Thymus (tissue), 11 donors: ENCODE data around the gene RNLS. TPM values are rescaled to one million over a fixed set of nuclear protein-coding genes. Genes with fewer than 3 reads are reported as not detected.
A peak's percentile ranks its signal among the peaks of the same experiment; 100 is the strongest.

ENCODE experiments used
- DNase-seq, 9 donors: peaks; one replicate each; pipeline ENCODE4 v3.0.0-alpha.2; 2013; ENCODE audit warnings: low spot score in 9 of 9, low read depth in 6 of 9, missing footprints in 1 of 9
- H3K27ac ChIP-seq, 2 donors: one replicate each; pipeline ENCODE4 v1.5.1; 2013; ENCODE audit warnings: control low read depth in 1 of 2, low read depth in 1 of 2, low read length in 1 of 2, mild to moderate bottlenecking in 1 of 2, moderate library complexity in 1 of 2
- H3K27me3 ChIP-seq, 2 donors: one replicate each; pipeline ENCODE4 v1.5.1; 2013; ENCODE audit warnings: low read length in 1 of 2; ENCODE audit not compliant: control insufficient read depth in 2 of 2, insufficient read depth in 1 of 2
- H3K36me3 ChIP-seq, 2 donors: one replicate each; pipeline ENCODE4 v1.5.1; 2013; ENCODE audit warnings: low read length in 1 of 2, mild to moderate bottlenecking in 1 of 2, moderate library complexity in 1 of 2; ENCODE audit not compliant: control insufficient read depth in 2 of 2, insufficient read depth in 2 of 2
- H3K4me1 ChIP-seq, 2 donors: one replicate each; pipeline ENCODE4 v1.5.1; 2013; ENCODE audit warnings: low read length in 2 of 2; ENCODE audit not compliant: control insufficient read depth in 2 of 2, insufficient read depth in 2 of 2
- H3K4me3 ChIP-seq, 2 donors: one replicate each; pipeline ENCODE4 v1.5.1; 2013; ENCODE audit warnings: low read length in 2 of 2, control low read depth in 1 of 2, mild to moderate bottlenecking in 1 of 2
- H3K9me3 ChIP-seq, 2 donors: one replicate each; pipeline ENCODE4 v1.5.1; 2013; ENCODE audit warnings: low read length in 1 of 2, mild to moderate bottlenecking in 1 of 2; ENCODE audit not compliant: control insufficient read depth in 2 of 2, insufficient read depth in 1 of 2
- WGBS: extraction: QIAGEN DNeasy Blood & Tissue Kit; methylation state at CpG from one replicate; pipeline ENCODE4 v1.1.7; 2013; 5-methylcytosine and 5-hydroxymethylcytosine counted together
- polyA plus RNA-seq: library from polyadenylated mRNA; stranded (reverse); fragments of 200-250 nt; gene quantifications from one replicate; pipeline ENCODE4 v1.2.3, GENCODE V29; 2013
- total RNA-seq: library from RNA; stranded (reverse); fragments of 120-200 nt; gene quantifications from one replicate; pipeline ENCODE4 v1.2.4, GENCODE V29; 2013
- donor health status: healthy.

The RNLS gene
- total and polyA plus RNA-seq, 2 donors: 4.3 to 5.0 TPM

DNA sequence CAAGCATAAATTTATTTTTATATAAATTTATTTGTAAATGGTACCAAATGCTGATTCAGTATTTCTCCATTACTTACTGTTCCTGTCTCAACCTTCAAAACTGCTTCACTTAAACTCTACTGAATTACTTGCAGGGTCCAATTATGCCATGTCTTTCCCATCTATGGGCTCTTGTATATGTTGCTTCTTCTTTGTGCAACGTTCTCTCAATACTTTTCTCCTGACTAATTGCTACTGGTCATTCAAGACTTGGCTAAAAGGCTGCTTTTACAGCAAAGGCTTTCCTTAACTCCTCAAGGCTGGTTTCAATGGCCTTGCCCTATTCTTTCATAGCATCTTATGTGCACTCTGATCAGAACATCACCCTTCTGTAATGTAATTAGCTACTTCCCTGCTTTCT is 67.9 kb downstream of the RNLS start:
- H3K27me3 ChIP-seq: no peaks in the 10 kb centered on the region
- DNase-seq: no peak
- WGBS: 95% methylated on average over 1 of the region's 1 CpG
- no peak overlapping the region for H3K4me3 ChIP-seq
- no peaks in the 10 kb centered on the region for H3K36me3 ChIP-seq
- H3K27ac ChIP-seq: no peak overlapping the region
- no peaks in the 10 kb centered on the region for H3K9me3 ChIP-seq
- H3K4me1 ChIP-seq: no peaks in the 10 kb centered on the region

DNA sequence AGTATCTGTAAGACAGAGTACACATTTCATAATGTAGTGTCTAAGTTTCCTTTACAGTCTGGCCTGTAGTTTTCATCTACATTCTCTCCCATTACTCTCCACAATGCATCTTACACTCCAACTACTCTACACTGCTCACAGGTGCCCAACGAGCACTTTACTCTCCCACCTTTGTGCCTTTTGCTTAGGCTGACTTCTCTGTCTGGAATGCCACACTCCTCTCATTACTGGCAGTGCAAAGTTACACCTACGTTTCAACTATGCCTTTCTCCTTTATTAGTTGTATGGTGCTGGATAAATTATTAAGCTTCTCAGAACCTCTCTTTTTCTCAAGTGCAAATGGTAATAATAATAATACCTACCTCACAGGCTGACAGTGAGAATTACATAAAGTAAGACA is 70.5 kb downstream of the RNLS start:
- Histone ChIP-seq H3K27me3 (no peaks in the 10 kb centered on the region), H3K4me3 (no peak overlapping the region), H3K4me1 (no peaks in the 10 kb centered on the region), H3K27ac (no peak overlapping the region), H3K9me3 (no peaks in the 10 kb centered on the region), H3K36me3 (no peaks in the 10 kb centered on the region)
- 96% methylated on average over 2 of the region's 2 CpGs for WGBS
- DNase-seq: no peak

DNA sequence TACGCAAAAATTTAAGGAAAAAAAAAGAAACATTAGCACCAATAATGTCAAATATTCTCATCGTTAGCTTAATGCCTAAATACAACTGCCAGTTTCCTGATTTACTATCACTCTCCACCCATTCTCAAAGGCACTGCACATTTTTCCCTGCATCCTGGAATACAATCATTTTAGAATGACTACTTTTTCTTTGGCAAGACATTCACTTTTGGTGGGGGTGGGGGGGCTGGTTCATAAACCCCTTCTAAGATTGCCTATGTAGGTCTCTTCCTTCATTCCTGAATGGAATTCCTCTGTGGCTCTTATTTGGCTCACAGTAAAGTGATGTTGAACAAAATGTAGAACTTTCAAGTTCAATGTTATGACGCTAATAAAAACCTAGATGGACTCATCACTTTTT is 74.3 kb downstream of the RNLS start:
- Histone ChIP-seq H3K4me3 (no peak overlapping the region), H3K27me3 (no peaks in the 10 kb centered on the region)
- whole genome bisulfite sequencing: 63% methylated on average over 3 of the region's 3 CpGs

DNA sequence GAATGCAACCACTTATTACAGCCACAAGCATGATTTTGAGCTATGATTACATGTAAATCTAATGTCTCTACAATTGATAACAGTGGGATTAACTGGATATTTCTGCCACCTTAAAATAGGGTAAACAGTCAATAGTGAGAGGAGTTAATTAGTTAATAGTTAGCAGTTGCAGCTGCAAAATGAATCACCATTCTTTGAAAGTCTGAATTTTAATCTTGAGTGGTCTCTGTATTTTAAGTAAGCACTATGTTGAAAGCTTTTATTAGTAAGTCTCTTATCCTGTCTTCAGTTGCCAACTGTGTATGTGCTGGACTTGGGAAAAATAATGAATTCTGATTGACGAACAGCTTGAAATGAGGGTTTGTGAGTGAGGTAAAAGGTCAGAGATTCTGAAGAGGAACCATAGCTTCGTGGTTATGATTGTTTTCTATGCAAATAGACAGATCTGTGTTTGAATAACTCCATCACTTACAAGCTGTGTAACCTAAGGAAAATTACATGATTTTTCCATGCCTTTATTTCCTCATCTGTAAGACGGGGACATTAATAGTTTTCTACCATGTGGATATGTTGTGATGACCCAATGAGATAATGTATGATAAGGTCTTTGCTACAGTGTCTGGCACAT is 75.2 kb downstream of the RNLS start:
- Histone ChIP-seq H3K36me3 (no peaks in the 10 kb centered on the region), H3K9me3 (no peaks in the 10 kb centered on the region), H3K4me3 (no peak overlapping the region), H3K4me1 (no peaks in the 10 kb centered on the region), H3K27me3 (no peaks in the 10 kb centered on the region), H3K27ac (no peak overlapping the region)
- DNase-seq: no peak
- WGBS: 96% methylated on average over 3 of the region's 3 CpGs

More for the DNA sequence above, 74.3 kb downstream of the RNLS start:
- no peak for DNase-seq
- Histone ChIP-seq H3K4me1 (no peaks in the 10 kb centered on the region), H3K36me3 (no peaks in the 10 kb centered on the region), H3K9me3 (no peaks in the 10 kb centered on the region), H3K27ac (no peak overlapping the region)

DNA sequence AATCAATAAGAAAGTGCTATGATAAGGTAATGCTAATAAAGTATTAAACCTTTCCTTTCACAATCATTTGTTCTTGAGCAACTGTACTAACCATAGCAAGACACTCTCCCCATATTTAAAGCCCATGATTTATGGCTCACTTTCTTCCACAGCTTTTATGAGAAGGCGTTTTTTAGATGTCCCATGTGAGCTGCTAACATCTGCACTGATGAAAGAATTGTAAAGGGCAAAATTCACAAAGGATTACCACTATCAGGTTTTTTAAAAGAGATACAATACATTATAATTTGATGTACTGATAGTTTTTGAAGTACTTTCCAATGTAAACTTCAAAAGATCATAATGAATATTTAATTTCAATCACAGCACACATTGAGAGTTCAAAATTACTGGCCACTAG is 75.7 kb downstream of the RNLS start:
- 80% methylated on average over 1 of the region's 1 CpG for WGBS
- DNase-seq: no peak
- no peaks in the 10 kb centered on the region for H3K4me1 ChIP-seq
- no peaks in the 10 kb centered on the region for H3K36me3 ChIP-seq
- no peak overlapping the region for H3K4me3 ChIP-seq
- no peaks in the 10 kb centered on the region for H3K9me3 ChIP-seq
- no peak overlapping the region for H3K27ac ChIP-seq
- no peaks in the 10 kb centered on the region for H3K27me3 ChIP-seq

DNA sequence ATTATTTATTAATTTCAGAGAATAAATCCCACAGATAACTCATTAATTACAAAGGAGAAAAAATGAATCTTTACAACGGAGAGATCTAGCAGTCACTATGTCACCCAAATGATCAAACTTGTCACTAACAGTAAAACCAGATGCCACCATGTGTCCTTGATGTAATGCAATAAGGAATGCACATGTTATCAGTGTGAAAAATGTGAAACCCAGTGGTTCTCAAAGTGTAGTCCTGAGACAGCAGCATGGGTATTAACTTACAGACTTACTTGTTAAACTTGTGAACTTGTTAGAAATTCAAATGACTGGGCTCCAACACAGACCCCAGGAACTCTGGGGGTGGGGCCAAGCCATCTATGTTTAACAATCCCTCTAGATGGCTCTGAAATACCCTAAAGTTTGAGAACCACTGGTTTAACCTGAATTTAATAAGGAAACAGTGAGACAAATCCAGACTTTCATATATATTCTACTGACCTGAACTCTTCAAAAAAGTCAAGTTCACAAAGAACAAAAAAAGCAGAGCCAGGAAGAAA is 77.4 kb downstream of the RNLS start:
- H3K4me1 ChIP-seq: no peaks in the 10 kb centered on the region
- no peaks in the 10 kb centered on the region for H3K27me3 ChIP-seq
- H3K27ac ChIP-seq: no peak overlapping the region
- H3K9me3 ChIP-seq: no peaks in the 10 kb centered on the region
- DNase-seq: no peak
- no peaks in the 10 kb centered on the region for H3K36me3 ChIP-seq
- no peak overlapping the region for H3K4me3 ChIP-seq
- WGBS: 97% methylated on average over 1 of the region's 1 CpG

DNA sequence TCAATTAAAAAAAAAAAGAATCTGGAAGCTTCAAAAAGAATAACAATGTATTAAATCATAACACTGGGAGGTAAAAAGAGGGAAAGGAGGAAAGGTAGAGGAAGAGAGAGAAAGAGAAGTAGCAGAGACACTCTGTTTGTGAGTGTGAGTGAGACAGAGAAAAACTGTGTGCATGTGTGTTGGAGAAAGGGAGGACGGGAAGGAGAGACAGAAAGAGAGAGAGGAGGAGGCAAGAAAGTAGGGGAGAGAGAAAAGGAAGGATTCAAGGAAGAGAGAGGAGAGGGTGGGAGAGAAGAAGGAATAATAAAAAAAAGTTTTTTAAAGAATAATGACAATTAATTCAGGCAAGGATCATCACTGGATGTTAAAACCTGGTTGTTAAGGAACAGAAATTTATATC is 77.9 kb downstream of the RNLS start:
- Histone ChIP-seq H3K4me3 (no peak overlapping the region), H3K27me3 (no peaks in the 10 kb centered on the region), H3K9me3 (no peaks in the 10 kb centered on the region), H3K27ac (no peak overlapping the region), H3K36me3 (no peaks in the 10 kb centered on the region), H3K4me1 (no peaks in the 10 kb centered on the region)
- DNase-seq: no peak
- WGBS: 98% methylated on average over 1 of the region's 1 CpG

DNA sequence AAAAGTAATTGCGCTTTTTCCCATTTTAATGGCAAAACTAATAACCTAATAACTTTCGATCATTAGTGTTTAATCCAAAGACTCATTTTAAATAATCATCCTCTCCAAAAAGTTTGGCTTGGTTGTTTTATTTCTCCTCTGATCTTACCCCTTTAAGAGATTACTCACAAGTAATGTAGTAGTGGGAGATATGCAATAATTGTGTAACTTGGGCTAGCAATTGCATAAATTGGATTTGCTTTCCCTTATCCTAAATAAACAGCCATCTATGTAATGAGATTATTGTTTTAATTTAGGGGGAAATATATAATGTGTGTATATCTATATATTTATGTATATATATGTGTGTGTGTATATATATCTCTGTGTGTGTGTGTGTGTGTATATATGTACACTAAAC is 82.5 kb downstream of the RNLS start:
- Histone ChIP-seq H3K9me3 (no peaks in the 10 kb centered on the region), H3K4me3 (no peak overlapping the region), H3K27ac (no peak overlapping the region), H3K27me3 (no peaks in the 10 kb centered on the region), H3K36me3 (no peaks in the 10 kb centered on the region), H3K4me1 (peaks cover 5 to 9% of the 10 kb centered on the region in 2 donors)
- DNase-seq: no peak
- WGBS: 97% methylated on average over 2 of the region's 2 CpGs

DNA sequence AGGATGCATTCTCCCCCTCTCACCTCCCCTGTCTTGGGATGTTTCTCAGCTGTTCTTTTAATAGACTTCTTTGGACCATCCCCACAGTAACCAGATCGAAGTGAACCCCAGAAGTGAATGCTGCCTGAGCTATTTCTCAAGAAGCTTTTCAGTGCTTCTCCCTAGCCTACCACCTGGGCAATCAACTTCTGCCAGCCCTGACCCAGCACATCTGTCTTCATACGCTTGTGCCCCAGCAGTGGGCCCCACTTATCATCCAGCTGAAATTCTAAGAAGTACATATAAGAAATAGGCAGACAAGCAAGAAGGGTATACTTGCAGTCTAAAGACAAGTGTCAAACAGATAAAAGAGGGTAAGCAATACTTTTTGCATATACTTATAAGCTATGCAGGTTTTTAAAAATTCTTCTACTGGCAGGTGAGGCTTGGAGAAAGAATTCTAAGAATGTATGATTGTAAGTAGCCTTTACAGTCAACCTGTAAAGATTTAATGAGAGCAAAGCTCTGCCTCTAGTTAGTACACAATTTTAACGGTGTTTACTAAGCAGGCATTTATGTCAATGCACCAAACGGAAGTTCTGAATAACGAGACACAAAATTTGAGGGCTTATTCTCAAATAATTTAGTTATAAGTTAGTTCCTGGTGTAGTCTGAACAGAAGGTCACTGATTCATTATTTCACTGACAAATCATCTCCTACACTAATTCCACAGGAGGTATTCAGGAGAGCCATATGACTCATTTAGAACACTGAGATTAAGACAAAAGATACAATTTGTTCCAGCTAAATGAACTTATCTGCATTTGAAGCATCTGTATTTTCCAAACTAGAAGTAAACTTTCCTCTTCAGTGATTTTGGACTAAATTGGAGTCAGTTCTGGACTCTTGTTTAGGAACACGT is 83.3 kb downstream of the RNLS start:
- Histone ChIP-seq H3K27ac (peak overlapping the region in 1 of 2 donors; percentile 80), H3K36me3 (no peaks in the 10 kb centered on the region), H3K27me3 (no peaks in the 10 kb centered on the region), H3K4me1 (peaks cover 5 to 9% of the 10 kb centered on the region in 2 donors), H3K4me3 (no peak overlapping the region), H3K9me3 (no peaks in the 10 kb centered on the region)
- DNase-seq: peak in 8 of 9 donors; percentile 14 to 68 (median 34)
- 87% methylated on average over 6 of the region's 6 CpGs for WGBS
